CD4-positive, alpha-beta T cell treated with Interleukin-17A for 4 hours (primary cell): ENCODE measurements around the gene TEX30.

ENCODE experiments used
- DNase-seq: peaks from one replicate; pipeline ENCODE4 v3.0.0-alpha.2; 2020; ENCODE audit warnings: mixed read lengths

Gene TEX30

GRCh38 chr13:102777736-102778135 lies 4.2 kb upstream of the TEX30 start:
- no peak for DNase-seq

GRCh38 chr13:102776271-102776670 lies 2.7 kb upstream of the TEX30 start:
- DNase-seq: no peak

GRCh38 chr13:102774591-102775520 lies 1.3 kb upstream of the TEX30 start:
- no peak for DNase-seq

- DNase-seq: no peak
These were observed 605 bp upstream of the TEX30 start for GRCh38 chr13:102774214-102774568.

GRCh38 chr13:102772042-102772425 lies 1.6 kb downstream of the TEX30 start:
- DNase-seq: no peak

- no peak for DNase-seq
These were observed 2.1 kb downstream of the TEX30 start for GRCh38 chr13:102771298-102772041.

- no peak for DNase-seq
These were observed 3.2 kb downstream of the TEX30 start for GRCh38 chr13:102770435-102770834.

- DNase-seq: no peak
These were observed 3.9 kb downstream of the TEX30 start for GRCh38 chr13:102769679-102770078.

- no peak for DNase-seq
These were observed 4.7 kb downstream of the TEX30 start for GRCh38 chr13:102768909-102769308.

GRCh38 chr13:102763741-102764140 lies 9.8 kb downstream of the TEX30 start:
- DNase-seq: no peak

- DNase-seq: no peak
These were observed 12.5 kb downstream of the TEX30 start for GRCh38 chr13:102761071-102761470.

GRCh38 chr13:102758842-102759241 lies 14.7 kb downstream of the TEX30 start:
- DNase-seq: no peak

GRCh38 chr13:102757006-102757405 lies 16.6 kb downstream of the TEX30 start:
- no peak for DNase-seq

GRCh38 chr13:102751886-102752285 lies 21.7 kb downstream of the TEX30 start:
- no peak for DNase-seq

- no peak for DNase-seq
These were observed 31.1 kb downstream of the TEX30 start for GRCh38 chr13:102742506-102742905.

GRCh38 chr13:102742101-102742500 lies 31.5 kb downstream of the TEX30 start:
- DNase-seq: no peak

- no peak for DNase-seq
These were observed 43.9 kb downstream of the TEX30 start for GRCh38 chr13:102729560-102730270.

GRCh38 chr13:102726430-102726829 lies 47.2 kb downstream of the TEX30 start:
- DNase-seq: no peak

GRCh38 chr13:102724923-102725322 lies 48.7 kb downstream of the TEX30 start:
- DNase-seq: no peak

- DNase-seq: no peak
These were observed 51.8 kb downstream of the TEX30 start for GRCh38 chr13:102721800-102722231.

- no peak for DNase-seq
These were observed 54.8 kb downstream of the TEX30 start for GRCh38 chr13:102718746-102719145.
